Smooth muscle cell (in vitro differentiated cells): ENCODE results near the gene BCR. TPM values are rescaled to one million over a fixed set of nuclear protein-coding genes. Genes with fewer than 3 reads are reported as not detected.

Experiments
- DNase-seq: peaks from one replicate; lab custom pipeline; 2025; ENCODE audit not compliant: unreplicated experiment; lab: John Stamatoyannopoulos, UW
- H2AFZ ChIP-seq: fragments of 200-600 bp; sonication (generic); 2 replicates; pipeline ENCODE4 v1.6.0; 2016; ENCODE audit warnings: antibody characterized with exemption, low read depth, mild to moderate bottlenecking
- H3F3A ChIP-seq: fragments of 200-600 bp; sonication (generic); 2 replicates; pipeline ENCODE4 v1.6.0; 2017; ENCODE audit warnings: antibody characterized with exemption, low read depth
- H3K27ac ChIP-seq: fragments of 200-600 bp; sonication (generic); 2 replicates; pipeline ENCODE4 v1.5.1; 2016; ENCODE audit warnings: low read depth, mild to moderate bottlenecking
- H3K27me3 ChIP-seq: fragments of 200-600 bp; sonication (generic); 2 replicates; pipeline ENCODE4 v1.6.1; 2016; ENCODE audit warnings: low read depth, mild to moderate bottlenecking
- H3K36me3 ChIP-seq: fragments of 200-600 bp; sonication (generic); 2 replicates; pipeline ENCODE4 v1.5.1; 2016; ENCODE audit warnings: low read depth
- H3K4me1 ChIP-seq: fragments of 200-600 bp; sonication (generic); 2 replicates; pipeline ENCODE4 v1.5.1; 2016; ENCODE audit warnings: low read depth
- H3K4me2 ChIP-seq: fragments of 200-600 bp; sonication (generic); 2 replicates; pipeline ENCODE4 v1.6.0; 2016; ENCODE audit warnings: mild to moderate bottlenecking
- H3K4me3 ChIP-seq: fragments of 200-600 bp; sonication (generic); 2 replicates; pipeline ENCODE4 v1.5.1; 2016; ENCODE audit warnings: mild to moderate bottlenecking
- H3K79me2 ChIP-seq: fragments of 200-600 bp; sonication (generic); 2 replicates; pipeline ENCODE4 v1.6.0; 2016; ENCODE audit warnings: low read depth, mild to moderate bottlenecking
- H3K9ac ChIP-seq: fragments of 200-600 bp; sonication (generic); 2 replicates; pipeline ENCODE4 v1.6.0; 2016; ENCODE audit warnings: low read depth
- H3K9me3 ChIP-seq: fragments of 200-600 bp; sonication (generic); replicated peaks from 2 replicates; pipeline ENCODE4 v1.5.1; 2016; ENCODE audit warnings: low read depth
- H4K20me1 ChIP-seq: fragments of 200-600 bp; sonication (generic); 2 replicates; pipeline ENCODE4 v1.6.0; 2016; ENCODE audit warnings: low read depth
- WGBS: methylation state at CpG from one replicate; pipeline ENCODE4 v1.1.7; 2016; ENCODE audit warnings: low lambda C conversion rate; 5-methylcytosine and 5-hydroxymethylcytosine counted together
- polyA plus RNA-seq: library from polyadenylated mRNA; unstranded; fragments of >200 nt; fragmentation: Nextera tagmentation; extraction: Ambion mirVana; gene quantifications from 2 replicates; pipeline ENCODE4 v1.2.1, GENCODE V29; 2016
- total RNA-seq: library from RNA; depleted of rRNA; stranded (reverse); fragments of >200 nt; gene quantifications from 2 replicates; pipeline ENCODE4 v1.2.3, GENCODE V29; 2014
- TF ChIP-seq, protein P1 (sequence below): fragments of 200-600 bp; sonication (generic); IDR thresholded peaks from 2 replicates; pipeline ENCODE4 v1.5.1; 2017; ENCODE audit warnings: borderline replicate concordance, mild to moderate bottlenecking, antibody characterized with exemption; ENCODE audit not compliant: insufficient read depth, poor library complexity, severe bottlenecking

Gene BCR
- total and polyA plus RNA-seq, 2 experiments from 2014 or later = 11.1 to 13.4 TPM

DNA sequence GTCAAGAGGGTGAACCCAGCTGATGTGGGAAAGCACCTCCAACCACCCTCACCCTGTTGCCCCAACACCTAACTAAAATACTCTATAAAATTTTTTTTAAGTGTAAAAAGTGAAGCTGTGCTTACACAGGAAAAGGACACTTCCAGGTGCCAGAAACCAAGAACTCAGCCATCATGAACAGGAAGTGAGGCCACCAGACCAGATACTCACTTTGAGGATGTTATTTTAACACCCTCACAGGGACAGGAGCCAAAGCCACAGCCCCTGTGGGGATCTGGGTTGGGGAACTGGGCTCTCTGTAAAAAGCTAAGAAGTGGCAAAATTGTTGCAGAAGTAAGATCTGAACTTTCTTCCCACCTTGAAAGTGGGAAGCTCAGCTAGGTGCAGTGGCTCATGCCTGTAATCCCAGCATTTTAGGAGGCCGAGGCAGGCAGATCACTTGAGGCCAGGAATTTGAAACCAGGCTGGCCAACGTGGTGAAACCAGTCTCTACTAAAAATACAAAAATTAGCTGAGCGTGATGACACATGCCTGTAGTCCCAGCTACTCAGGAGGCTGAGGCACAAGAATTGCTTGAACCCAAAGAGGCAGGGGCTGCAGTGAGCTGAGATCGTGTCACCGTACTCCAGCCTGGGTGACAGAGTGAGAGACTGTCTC, 42.3 kb upstream of the BCR start:
- Histone ChIP-seq H3F3A (no peaks in the 10 kb centered on the region), H3K36me3 (no peaks in the 10 kb centered on the region), H3K27ac (no peak overlapping the region), H3K4me3 (no peak overlapping the region), H3K79me2 (no peaks in the 10 kb centered on the region), H2AFZ (no peak overlapping the region), H3K9me3 (no peaks in the 10 kb centered on the region), H3K9ac (no peak overlapping the region), H3K27me3 (no peaks in the 10 kb centered on the region), H3K4me2 (no peak overlapping the region), H3K4me1 (peaks cover 10% of the 10 kb centered on the region), H4K20me1 (no peaks in the 10 kb centered on the region)
- no peak for DNase-seq
- TF ChIP-seq, protein P1, sequence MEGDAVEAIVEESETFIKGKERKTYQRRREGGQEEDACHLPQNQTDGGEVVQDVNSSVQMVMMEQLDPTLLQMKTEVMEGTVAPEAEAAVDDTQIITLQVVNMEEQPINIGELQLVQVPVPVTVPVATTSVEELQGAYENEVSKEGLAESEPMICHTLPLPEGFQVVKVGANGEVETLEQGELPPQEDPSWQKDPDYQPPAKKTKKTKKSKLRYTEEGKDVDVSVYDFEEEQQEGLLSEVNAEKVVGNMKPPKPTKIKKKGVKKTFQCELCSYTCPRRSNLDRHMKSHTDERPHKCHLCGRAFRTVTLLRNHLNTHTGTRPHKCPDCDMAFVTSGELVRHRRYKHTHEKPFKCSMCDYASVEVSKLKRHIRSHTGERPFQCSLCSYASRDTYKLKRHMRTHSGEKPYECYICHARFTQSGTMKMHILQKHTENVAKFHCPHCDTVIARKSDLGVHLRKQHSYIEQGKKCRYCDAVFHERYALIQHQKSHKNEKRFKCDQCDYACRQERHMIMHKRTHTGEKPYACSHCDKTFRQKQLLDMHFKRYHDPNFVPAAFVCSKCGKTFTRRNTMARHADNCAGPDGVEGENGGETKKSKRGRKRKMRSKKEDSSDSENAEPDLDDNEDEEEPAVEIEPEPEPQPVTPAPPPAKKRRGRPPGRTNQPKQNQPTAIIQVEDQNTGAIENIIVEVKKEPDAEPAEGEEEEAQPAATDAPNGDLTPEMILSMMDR = no peak
- 53% methylated on average over 5 of the region's 5 CpGs for WGBS

DNA sequence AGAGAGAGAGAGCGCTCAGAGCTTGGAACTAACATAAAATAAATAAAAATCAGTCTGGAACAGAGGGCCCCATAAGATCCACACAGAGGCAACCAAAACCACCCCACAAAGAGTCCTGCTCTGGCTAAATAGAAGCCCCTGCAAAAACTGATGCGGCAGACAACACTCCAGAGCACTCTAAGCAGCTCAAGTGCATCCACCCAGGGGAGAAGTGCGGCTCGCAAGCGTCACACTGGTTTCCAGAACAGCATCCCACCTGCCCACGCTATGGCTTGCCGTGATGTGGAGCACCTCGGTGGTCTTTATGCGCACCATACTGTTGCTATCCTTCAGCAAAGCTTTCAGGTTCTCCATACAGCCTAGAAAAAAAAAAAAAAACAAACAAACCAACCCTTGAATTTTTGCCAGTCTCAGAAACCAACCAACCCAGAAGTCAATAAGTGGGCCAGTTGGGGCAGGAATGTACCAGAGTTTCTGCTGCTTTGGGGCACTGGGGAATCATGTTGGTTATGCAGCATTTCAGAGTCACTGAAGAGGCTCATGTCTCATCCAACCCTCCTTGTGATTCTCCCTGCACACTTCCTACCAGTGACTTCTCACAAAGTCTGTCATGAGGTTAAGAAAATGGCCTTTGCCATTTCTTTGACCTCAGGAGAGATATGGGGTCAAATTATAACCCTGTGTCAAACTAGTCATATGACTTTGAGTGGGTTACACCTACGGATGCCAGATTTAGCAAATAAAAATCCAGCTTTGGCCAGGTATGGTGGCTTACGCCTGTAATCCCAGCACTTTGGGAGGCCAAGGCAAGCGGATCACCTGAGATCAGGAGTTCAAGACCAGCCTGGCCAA, 41.5 kb upstream of the BCR start:
- Histone ChIP-seq H3F3A (no peaks in the 10 kb centered on the region), H3K9me3 (no peaks in the 10 kb centered on the region), H3K27ac (no peak overlapping the region), H3K36me3 (no peaks in the 10 kb centered on the region), H3K4me3 (no peak overlapping the region), H3K27me3 (no peaks in the 10 kb centered on the region), H3K4me1 (peaks cover 10% of the 10 kb centered on the region), H3K79me2 (no peaks in the 10 kb centered on the region), H3K9ac (no peak overlapping the region), H4K20me1 (no peaks in the 10 kb centered on the region), H2AFZ (no peak overlapping the region), H3K4me2 (no peak overlapping the region)
- no peak for DNase-seq
- TF ChIP-seq, protein P1 = no peak
- WGBS = 94% methylated on average over 12 of the region's 12 CpGs

DNA sequence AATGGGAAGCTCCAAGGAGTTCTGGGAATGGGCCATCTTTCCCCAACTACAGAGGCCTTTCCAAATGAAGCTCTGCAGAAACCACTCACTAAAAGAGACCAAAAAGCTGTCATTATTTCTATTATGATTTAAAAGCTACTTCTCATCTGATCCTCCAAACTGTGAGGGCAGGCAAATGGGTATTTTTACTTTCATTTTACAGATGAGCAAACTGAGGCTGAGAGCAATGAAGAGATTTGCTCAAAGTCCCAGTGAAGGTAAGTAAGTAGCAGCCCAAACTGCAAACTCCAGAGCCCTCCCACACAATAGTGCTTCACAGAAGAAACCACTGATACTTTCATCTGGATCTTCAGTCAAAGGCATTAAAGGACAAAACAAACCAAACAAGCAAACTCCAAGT, 39.9 kb upstream of the BCR start:
- H2AFZ ChIP-seq = no peak overlapping the region
- peaks cover 11% of the 10 kb centered on the region for H3K4me1 ChIP-seq
- no peak overlapping the region for H3K4me3 ChIP-seq
- no peak overlapping the region for H3K27ac ChIP-seq
- no peak for DNase-seq
- H3F3A ChIP-seq = peaks cover 4% of the 10 kb centered on the region
- no peaks in the 10 kb centered on the region for H3K79me2 ChIP-seq
- no peaks in the 10 kb centered on the region for H3K27me3 ChIP-seq
- H3K9me3 ChIP-seq = no peaks in the 10 kb centered on the region
- H3K36me3 ChIP-seq = no peaks in the 10 kb centered on the region
- no peaks in the 10 kb centered on the region for H4K20me1 ChIP-seq
- H3K4me2 ChIP-seq = no peak overlapping the region
- TF ChIP-seq, protein P1 = no peak
- no peak overlapping the region for H3K9ac ChIP-seq
